Endothelial cell of umbilical vein (primary cell): ENCODE results near the gene ANKFN1. TPM values are rescaled to one million over a fixed set of nuclear protein-coding genes. Genes with fewer than 3 reads are reported as not detected.

Experiments
- BruUV-seq: library from RNA; stranded (reverse); fragments of 400-500 nt; replicated peaks from 2 replicates; lab custom pipeline; 2021; lab: Mats Ljungman, UMichigan
- CTCF ChIA-PET: fragments of 300-600, 350-600 bp; sonication (Branson Sonifier 250); formaldehyde crosslinking; loops from one replicate; lab custom pipeline; 2021; ENCODE audit warnings: antibody characterized with exemption, inconsistent platforms; lab: Charles Lee
- POLR2A ChIA-PET: fragments of 300-600, 350-600 bp; sonication (Branson Sonifier 250); formaldehyde crosslinking; loops from one replicate; lab custom pipeline; 2021; ENCODE audit warnings: antibody characterized with exemption, inconsistent platforms; lab: Charles Lee
- DNase-seq: peaks from one replicate; pipeline ENCODE4 v3.0.0-alpha.2; 2011; ENCODE audit warnings: low read depth, low spot score
- FAIRE-seq: peaks from 2 replicates; lab custom pipeline; 2011; peaks lifted over from hg19 to GRCh38; lab: Jason Lieb, UNC
- H2AFZ ChIP-seq: 2 replicates; pipeline ENCODE4 v1.6.0; 2012; ENCODE audit warnings: low read depth, low read length, control low read depth, inconsistent platforms
- H3K27ac ChIP-seq: 2 replicates; pipeline ENCODE4 v1.5.1; 2011; ENCODE audit warnings: low read depth, mild to moderate bottlenecking, control low read depth, low read length, moderate library complexity; ENCODE audit not compliant: insufficient read depth
- H3K27me3 ChIP-seq, 2 experiments: 2 replicates each; pipeline versions ENCODE4 v1.6.0 to v1.6.1; 2011; ENCODE audit warnings: low read length in 2 of 2, mixed read lengths in 1 of 2; ENCODE audit not compliant: control insufficient read depth in 2 of 2, insufficient read depth in 2 of 2
- H3K36me3 ChIP-seq, 2 experiments: 2 replicates in 1 of 2; 3 replicates in 1 of 2; pipeline ENCODE4 v1.5.1; 2011; ENCODE audit warnings: low read length in 2 of 2, mild to moderate bottlenecking in 1 of 2, moderate library complexity in 1 of 2; ENCODE audit not compliant: control insufficient read depth in 2 of 2, insufficient read depth in 2 of 2; ENCODE audit errors: extremely low read depth in 1 of 2
- H3K4me1 ChIP-seq: 3 replicates; pipeline ENCODE4 v1.5.1; 2011; ENCODE audit warnings: mild to moderate bottlenecking, low read length; ENCODE audit not compliant: control insufficient read depth, insufficient read depth; ENCODE audit errors: extremely low read depth
- H3K4me2 ChIP-seq: 2 replicates; pipeline ENCODE4 v1.6.1; 2011; ENCODE audit warnings: low read length, control low read depth, mixed read lengths; ENCODE audit not compliant: insufficient read depth
- H3K4me3 ChIP-seq, 3 experiments: fragments of 200-600 bp in 1 of 3; sonication (generic), shearing (Covaris generic) in 1 of 3; replicated peaks in 1 of 3; 2 replicates each; pipeline ENCODE4 v1.5.1; 2011 to 2016; ENCODE audit warnings: control low read depth in 3 of 3, low read length in 3 of 3, mild to moderate bottlenecking in 2 of 3, inconsistent platforms in 1 of 3, low read depth in 1 of 3, moderate library complexity in 1 of 3; ENCODE audit not compliant: insufficient read depth in 1 of 3
- H3K79me2 ChIP-seq: 2 replicates; pipeline ENCODE4 v1.6.0; 2012; ENCODE audit warnings: low read length, inconsistent platforms; ENCODE audit not compliant: control insufficient read depth, insufficient read depth
- H3K9ac ChIP-seq: replicated peaks from 2 replicates; pipeline ENCODE3; 2011; ENCODE audit warnings: low read length, control low read depth; ENCODE audit not compliant: insufficient read depth; ENCODE audit errors: extremely low read depth
- H3K9me1 ChIP-seq: replicated peaks from 3 replicates; pipeline ENCODE4 v1.6.0; 2011; ENCODE audit warnings: mild to moderate bottlenecking, low read length; ENCODE audit not compliant: control insufficient read depth, insufficient read depth; ENCODE audit errors: extremely low read depth
- H3K9me3 ChIP-seq: replicated peaks from 2 replicates; pipeline ENCODE4 v1.5.1; 2012; ENCODE audit warnings: low read length, inconsistent platforms; ENCODE audit not compliant: control insufficient read depth, insufficient read depth
- H4K20me1 ChIP-seq: replicated peaks from 2 replicates; pipeline ENCODE3; 2011; ENCODE audit warnings: mild to moderate bottlenecking, low read length; ENCODE audit not compliant: control insufficient read depth, insufficient read depth; ENCODE audit errors: extremely low read depth
- EZH2 ChIP-seq: IDR thresholded peaks from 2 replicates; pipeline ENCODE4 v1.6.1; 2012; ENCODE audit warnings: borderline replicate concordance, low read depth, mild to moderate bottlenecking, moderate library complexity, low read length, inconsistent platforms; ENCODE audit not compliant: severe bottlenecking
- FOS ChIP-seq: IDR thresholded peaks from 2 replicates; pipeline ENCODE4 v1.6.1; 2011; ENCODE audit warnings: mild to moderate bottlenecking, low read length, moderate library complexity, borderline replicate concordance; ENCODE audit not compliant: insufficient read depth
- GATA2 ChIP-seq: IDR thresholded peaks from 2 replicates; pipeline ENCODE4 v1.7.0; 2011; ENCODE audit warnings: low read depth, mild to moderate bottlenecking, moderate library complexity, mixed read lengths, low read length; ENCODE audit not compliant: insufficient read length, insufficient read depth
- JUN ChIP-seq: IDR thresholded peaks from 2 replicates; pipeline ENCODE4 v1.6.1; 2011; ENCODE audit warnings: borderline replicate concordance, low read depth; ENCODE audit not compliant: insufficient read length, insufficient read depth
- MYC ChIP-seq: IDR thresholded peaks from one replicate; pipeline ENCODE4 v1.6.1; 2011; ENCODE audit warnings: mild to moderate bottlenecking, low read depth, low read length
- POLR2A ChIP-seq: IDR thresholded peaks from 2 replicates; pipeline ENCODE4 v1.6.1; 2012; ENCODE audit warnings: low read depth, mild to moderate bottlenecking, control low read depth, low read length
- POLR2AphosphoS5 ChIP-seq: IDR thresholded peaks from 2 replicates; pipeline ENCODE4 v1.6.1; 2012; ENCODE audit warnings: low read depth, mild to moderate bottlenecking, control low read depth, low read length, moderate library complexity; ENCODE audit not compliant: insufficient read depth
- dilution Hi-C: fragments of 300-500 bp; cut with MboI; formaldehyde crosslinking; loops from one replicate; pipeline ENCODE4 v1.15.0; 2019; ENCODE audit warnings: low sequenced_read_pairs; ENCODE audit not compliant: extremely low pct_ligation_motif_present
- intact Hi-C: fragments of 100-400 bp; cut with micrococcal nuclease; formaldehyde crosslinking; loops from one replicate; pipeline ENCODE4 v1.10.0; 2022
- polyA plus RNA-seq, 4 experiments: library from polyadenylated mRNA; depleted of rRNA in 3 of 4; stranded (reverse) in 3 of 4; unstranded in 1 of 4; fragments of >200 nt; gene quantifications; 2 replicates each; pipeline versions ENCODE4 v1.2.1 to v1.2.3, GENCODE V29; 2011 to 2012; ENCODE audit warnings: missing spikeins in 1 of 4
- total RNA-seq: library from RNA; stranded (reverse); gene quantifications from 2 replicates; pipeline ENCODE4 v1.2.3, GENCODE V29; 2021
- TF ChIP-seq, protein P1 (sequence below), 2 donors: IDR thresholded peaks; 1 replicate in 1 of 2; 2 replicates in 1 of 2; pipeline ENCODE4 v1.5.1; 2011; ENCODE audit warnings: low read length in 2 of 2, mild to moderate bottlenecking in 2 of 2, moderate library complexity in 2 of 2, control low read depth in 1 of 2, inconsistent platforms in 1 of 2, low read depth in 1 of 2; ENCODE audit not compliant: insufficient read depth in 1 of 2; ENCODE audit errors: extremely low read depth in 1 of 2
- TF ChIP-seq, protein P2 (sequence below): IDR thresholded peaks from 2 replicates; pipeline ENCODE4 v1.6.1; 2011; ENCODE audit not compliant: insufficient read depth, insufficient read length

Gene ANKFN1
- total and polyA plus RNA-seq, 2 donors (not counting 3 experiments of a cell fraction or from before 2014, with no cell fraction given), result 0.15 TPM; not detected in 1

GRCh38 chr17:56165072-56165641 is 11.9 kb downstream of the ANKFN1 start:
- H3K9me3 ChIP-seq, result no peaks in the 10 kb centered on the region
- H3K79me2 ChIP-seq, result no peaks in the 10 kb centered on the region
- dilution Hi-C loops, result no loop called here
- no peak overlapping the region for H3K4me2 ChIP-seq
- H3K9me1 ChIP-seq, result no peaks in the 10 kb centered on the region
- H3K36me3 ChIP-seq, result no peaks in the 10 kb centered on the region
- no peak overlapping the region for H3K9ac ChIP-seq
- H3K27ac ChIP-seq, result no peak overlapping the region
- FAIRE-seq (no peak), DNase-seq (no peak)
- no peak overlapping the region for H2AFZ ChIP-seq
- peaks cover 0 to 2% of the 10 kb centered on the region in 2 experiments for H3K27me3 ChIP-seq
- H4K20me1 ChIP-seq, result no peaks in the 10 kb centered on the region
- intact Hi-C loops, result no loop called here
- BruUV-seq, result no TSS peak
- H3K4me3 ChIP-seq, result no peak overlapping the region
- TF ChIP-seq GATA2 (no peak), MYC (no peak), POLR2AphosphoS5 (no peak), EZH2 (no peak), FOS (no peak), JUN (no peak), POLR2A (no peak)
- TF ChIP-seq, protein P1, sequence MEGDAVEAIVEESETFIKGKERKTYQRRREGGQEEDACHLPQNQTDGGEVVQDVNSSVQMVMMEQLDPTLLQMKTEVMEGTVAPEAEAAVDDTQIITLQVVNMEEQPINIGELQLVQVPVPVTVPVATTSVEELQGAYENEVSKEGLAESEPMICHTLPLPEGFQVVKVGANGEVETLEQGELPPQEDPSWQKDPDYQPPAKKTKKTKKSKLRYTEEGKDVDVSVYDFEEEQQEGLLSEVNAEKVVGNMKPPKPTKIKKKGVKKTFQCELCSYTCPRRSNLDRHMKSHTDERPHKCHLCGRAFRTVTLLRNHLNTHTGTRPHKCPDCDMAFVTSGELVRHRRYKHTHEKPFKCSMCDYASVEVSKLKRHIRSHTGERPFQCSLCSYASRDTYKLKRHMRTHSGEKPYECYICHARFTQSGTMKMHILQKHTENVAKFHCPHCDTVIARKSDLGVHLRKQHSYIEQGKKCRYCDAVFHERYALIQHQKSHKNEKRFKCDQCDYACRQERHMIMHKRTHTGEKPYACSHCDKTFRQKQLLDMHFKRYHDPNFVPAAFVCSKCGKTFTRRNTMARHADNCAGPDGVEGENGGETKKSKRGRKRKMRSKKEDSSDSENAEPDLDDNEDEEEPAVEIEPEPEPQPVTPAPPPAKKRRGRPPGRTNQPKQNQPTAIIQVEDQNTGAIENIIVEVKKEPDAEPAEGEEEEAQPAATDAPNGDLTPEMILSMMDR (IDR thresholded peaks at IDR 0.05; ENCODE audit: extremely low read depth in 1 of 2, insufficient read depth in 1 of 2, low read depth in 1 of 2, low read length in 2 of 2), result no peak
- TF ChIP-seq, protein P2, sequence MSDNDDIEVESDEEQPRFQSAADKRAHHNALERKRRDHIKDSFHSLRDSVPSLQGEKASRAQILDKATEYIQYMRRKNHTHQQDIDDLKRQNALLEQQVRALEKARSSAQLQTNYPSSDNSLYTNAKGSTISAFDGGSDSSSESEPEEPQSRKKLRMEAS, result no peak
- no peaks in the 10 kb centered on the region for H3K4me1 ChIP-seq
- ChIA-PET CTCF (interaction anchor here (0.8 kb wide), 1 partner anchor 9 kb away, joined by 3 read pairs; no protein-coding TSS in a partner anchor), POLR2A (no interaction called here)
